ENCODE data around the gene ALDH3B1.

DNA sequence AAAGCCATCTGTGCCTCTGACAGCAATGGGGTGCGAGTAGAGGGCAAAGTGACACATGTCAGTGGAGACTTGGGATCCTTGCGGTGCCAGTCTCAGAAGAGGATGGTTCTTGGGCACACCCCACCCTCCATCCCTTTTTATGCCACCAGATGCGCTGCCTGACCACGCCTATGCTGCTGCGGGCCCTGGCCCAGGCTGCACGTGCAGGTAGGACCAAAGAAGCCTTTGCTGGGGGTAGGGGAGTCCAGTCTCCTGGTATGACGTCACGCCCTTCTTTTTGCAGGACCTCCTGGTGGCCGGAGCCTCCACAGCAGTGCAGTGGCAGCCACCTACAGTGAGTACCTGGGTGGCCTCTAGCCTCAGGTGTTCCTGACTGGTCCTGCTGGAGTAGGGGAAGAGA, 21.9 kb downstream of the ALDH3B1 start:
- TF ChIP-seq SMAD2 (IDR thresholded peaks at IDR 0.05; ENCODE audit: low read depth, low read length) = no peak
- TF ChIP-seq KDM5B (IDR thresholded peaks at IDR 0.05; ENCODE audit: insufficient replicate concordance, low read depth, low read length) = no peak
- TF ChIP-seq, protein P1, sequence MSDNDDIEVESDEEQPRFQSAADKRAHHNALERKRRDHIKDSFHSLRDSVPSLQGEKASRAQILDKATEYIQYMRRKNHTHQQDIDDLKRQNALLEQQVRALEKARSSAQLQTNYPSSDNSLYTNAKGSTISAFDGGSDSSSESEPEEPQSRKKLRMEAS (CRISPR knock-in tag; IDR thresholded peaks at IDR 0.05) = no peak
- no peak for TF ChIP-seq POLR2AphosphoS5 (IDR thresholded peaks at IDR 0.05; ENCODE audit: control insufficient read depth, insufficient read depth, low read depth, low read length)
- no peak for TF ChIP-seq POLR2AphosphoS2 (IDR thresholded peaks at IDR 0.05; ENCODE audit: low read length)
- TF ChIP-seq BDP1 (IDR thresholded peaks at IDR 0.05; ENCODE audit: insufficient read depth, insufficient read length) = no peak
- no peak for TF ChIP-seq ZNF274 (IDR thresholded peaks at IDR 0.05; ENCODE audit: borderline replicate concordance, low read depth, low read length)
- TF ChIP-seq FOXJ3 (CRISPR knock-in tag; IDR thresholded peaks at IDR 0.05) = no peak
- TF ChIP-seq POLR2A (conservative IDR thresholded peaks at IDR 0.05) = no peak
- no peak for TF ChIP-seq CBX2 (IDR thresholded peaks at IDR 0.05; ENCODE audit: insufficient read depth, low read length, poor library complexity, severe bottlenecking)

All from K562 (cell line).